Fibroblast of lung (primary cell): ENCODE data around the gene SNX14. TPM values are rescaled to one million over a fixed set of nuclear protein-coding genes. Genes with fewer than 3 reads are reported as not detected.

ENCODE experiments used
- DNase-seq, 2 donors: peaks; one replicate each; pipeline versions ENCODE4 v3.0.0 to v3.0.0-alpha.2; 2010; ENCODE audit warnings: low read depth in 2 of 2
- H2AFZ ChIP-seq: 2 replicates; pipeline ENCODE4 v1.5.1; 2012; ENCODE audit warnings: low read length, control low read depth, inconsistent platforms
- H3K27ac ChIP-seq: 2 replicates; pipeline ENCODE4 v1.5.1; 2011; ENCODE audit warnings: low read length, control low read depth; ENCODE audit not compliant: insufficient read depth
- H3K27me3 ChIP-seq: 2 replicates; pipeline ENCODE4 v1.5.1; 2011; ENCODE audit warnings: mild to moderate bottlenecking, low read length; ENCODE audit not compliant: control insufficient read depth, insufficient read depth
- H3K36me3 ChIP-seq: 2 replicates; pipeline ENCODE4 v1.5.1; 2011; ENCODE audit warnings: low read length; ENCODE audit not compliant: control insufficient read depth, insufficient read depth
- H3K4me1 ChIP-seq: 2 replicates; pipeline ENCODE4 v1.5.1; 2011; ENCODE audit warnings: low read length; ENCODE audit not compliant: control insufficient read depth, insufficient read depth; ENCODE audit errors: extremely low read depth
- H3K4me2 ChIP-seq: 2 replicates; pipeline ENCODE4 v1.5.1; 2011; ENCODE audit warnings: low read length, control low read depth; ENCODE audit not compliant: insufficient read depth; ENCODE audit errors: extremely low read depth
- H3K4me3 ChIP-seq, 4 experiments: fragments of 200-600 bp in 1 of 4; sonication (generic) in 1 of 4; replicated peaks in 1 of 4; 2 replicates each; pipeline ENCODE4 v1.5.1; 2011 to 2016; ENCODE audit warnings: low read length in 4 of 4, low read depth in 3 of 4, mild to moderate bottlenecking in 3 of 4, control low read depth in 2 of 4, inconsistent platforms in 1 of 4, mixed read lengths in 1 of 4; ENCODE audit not compliant: insufficient read depth in 1 of 4; ENCODE audit errors: control extremely low read depth in 1 of 4
- H3K79me2 ChIP-seq: 2 replicates; pipeline ENCODE4 v1.5.1; 2012; ENCODE audit warnings: mild to moderate bottlenecking, low read length, inconsistent platforms; ENCODE audit not compliant: control insufficient read depth, insufficient read depth
- H3K9ac ChIP-seq: 2 replicates; pipeline ENCODE4 v1.5.1; 2011; ENCODE audit warnings: mild to moderate bottlenecking, low read length, control low read depth; ENCODE audit not compliant: insufficient read depth
- H3K9me3 ChIP-seq: 2 replicates; pipeline ENCODE4 v1.5.1; 2012; ENCODE audit warnings: low read depth, low read length; ENCODE audit not compliant: control insufficient read depth, insufficient read depth
- H4K20me1 ChIP-seq: 2 replicates; pipeline ENCODE4 v1.5.1; 2011; ENCODE audit warnings: low read length; ENCODE audit not compliant: control insufficient read depth, insufficient read depth; ENCODE audit errors: extremely low read depth
- EZH2 ChIP-seq: IDR thresholded peaks from 2 replicates; pipeline ENCODE4 v1.5.1; 2012; ENCODE audit warnings: low read length, control low read depth, mild to moderate bottlenecking; ENCODE audit errors: missing control alignments
- polyA plus RNA-seq, 2 donors: library from polyadenylated mRNA; depleted of rRNA in 1 of 2; stranded (reverse) in 1 of 2; unstranded in 1 of 2; fragments of >200 nt; gene quantifications; 2 replicates each; pipeline ENCODE4 v1.2.1, GENCODE V29; 2011 to 2012; ENCODE audit warnings: missing spikeins in 1 of 2
- total RNA-seq: library from RNA; depleted of rRNA; stranded (reverse); fragments of >200 nt; gene quantifications from 2 replicates; pipeline ENCODE4 v1.2.1, GENCODE V29; 2014
- TF ChIP-seq, protein P1 (sequence below), 2 donors: IDR thresholded peaks in 1 of 2; conservative IDR thresholded peaks in 1 of 2; 1 replicate in 1 of 2; 2 replicates in 1 of 2; pipeline ENCODE4 v1.5.1; 2011 to 2012; ENCODE audit warnings: low read length in 2 of 2, control low read depth in 1 of 2, inconsistent platforms in 1 of 2, low read depth in 1 of 2, mild to moderate bottlenecking in 1 of 2

Gene SNX14
- total and polyA plus RNA-seq, 2 donors (not counting 1 experiment from before 2014, with no cell fraction given), result 79.7 to 182 TPM

DNA sequence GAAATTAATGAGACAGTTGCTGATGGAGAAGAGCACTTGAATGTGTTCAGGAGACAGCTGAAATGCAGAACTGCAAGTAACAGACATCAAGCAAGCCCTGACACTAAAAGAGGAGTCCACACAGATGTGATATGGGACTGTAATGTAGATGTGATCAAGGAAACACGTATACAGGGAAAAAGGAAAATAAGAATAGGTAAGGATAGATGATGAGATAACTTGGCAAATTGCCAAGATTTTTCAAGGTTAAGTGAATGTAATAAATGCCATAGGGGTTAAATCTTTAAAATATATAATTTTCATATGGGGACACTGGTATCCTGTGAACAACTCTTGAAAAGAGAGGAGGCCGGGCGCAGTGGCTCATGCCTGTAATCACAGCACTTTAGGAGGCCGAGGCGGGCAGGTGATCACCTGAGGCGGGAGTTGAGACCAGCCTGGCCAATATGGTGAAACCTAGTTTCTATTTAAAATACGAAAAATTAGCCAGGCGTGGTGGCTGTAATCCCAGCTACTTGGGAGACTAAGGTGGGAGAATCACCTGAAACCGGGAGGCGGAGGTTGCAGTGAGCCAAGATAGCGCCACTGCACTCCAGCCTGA, 7.2 kb upstream of the SNX14 start:
- Histone ChIP-seq H3K27ac (no peak overlapping the region), H2AFZ (no peak overlapping the region), H3K79me2 (no peaks in the 10 kb centered on the region), H3K4me3 (no peak overlapping the region), H3K36me3 (no peaks in the 10 kb centered on the region), H3K9me3 (no peaks in the 10 kb centered on the region), H3K27me3 (no peaks in the 10 kb centered on the region), H4K20me1 (no peaks in the 10 kb centered on the region), H3K9ac (no peak overlapping the region), H3K4me1 (no peaks in the 10 kb centered on the region), H3K4me2 (no peak overlapping the region)
- TF ChIP-seq, protein P1, sequence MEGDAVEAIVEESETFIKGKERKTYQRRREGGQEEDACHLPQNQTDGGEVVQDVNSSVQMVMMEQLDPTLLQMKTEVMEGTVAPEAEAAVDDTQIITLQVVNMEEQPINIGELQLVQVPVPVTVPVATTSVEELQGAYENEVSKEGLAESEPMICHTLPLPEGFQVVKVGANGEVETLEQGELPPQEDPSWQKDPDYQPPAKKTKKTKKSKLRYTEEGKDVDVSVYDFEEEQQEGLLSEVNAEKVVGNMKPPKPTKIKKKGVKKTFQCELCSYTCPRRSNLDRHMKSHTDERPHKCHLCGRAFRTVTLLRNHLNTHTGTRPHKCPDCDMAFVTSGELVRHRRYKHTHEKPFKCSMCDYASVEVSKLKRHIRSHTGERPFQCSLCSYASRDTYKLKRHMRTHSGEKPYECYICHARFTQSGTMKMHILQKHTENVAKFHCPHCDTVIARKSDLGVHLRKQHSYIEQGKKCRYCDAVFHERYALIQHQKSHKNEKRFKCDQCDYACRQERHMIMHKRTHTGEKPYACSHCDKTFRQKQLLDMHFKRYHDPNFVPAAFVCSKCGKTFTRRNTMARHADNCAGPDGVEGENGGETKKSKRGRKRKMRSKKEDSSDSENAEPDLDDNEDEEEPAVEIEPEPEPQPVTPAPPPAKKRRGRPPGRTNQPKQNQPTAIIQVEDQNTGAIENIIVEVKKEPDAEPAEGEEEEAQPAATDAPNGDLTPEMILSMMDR (conservative IDR thresholded peaks at IDR 0.05 in 1 of 2, IDR thresholded peaks at IDR 0.05 in 1 of 2; ENCODE audit: low read depth in 1 of 2, low read length in 2 of 2), result no peak
- no peak for TF ChIP-seq EZH2
- no peak for DNase-seq

DNA sequence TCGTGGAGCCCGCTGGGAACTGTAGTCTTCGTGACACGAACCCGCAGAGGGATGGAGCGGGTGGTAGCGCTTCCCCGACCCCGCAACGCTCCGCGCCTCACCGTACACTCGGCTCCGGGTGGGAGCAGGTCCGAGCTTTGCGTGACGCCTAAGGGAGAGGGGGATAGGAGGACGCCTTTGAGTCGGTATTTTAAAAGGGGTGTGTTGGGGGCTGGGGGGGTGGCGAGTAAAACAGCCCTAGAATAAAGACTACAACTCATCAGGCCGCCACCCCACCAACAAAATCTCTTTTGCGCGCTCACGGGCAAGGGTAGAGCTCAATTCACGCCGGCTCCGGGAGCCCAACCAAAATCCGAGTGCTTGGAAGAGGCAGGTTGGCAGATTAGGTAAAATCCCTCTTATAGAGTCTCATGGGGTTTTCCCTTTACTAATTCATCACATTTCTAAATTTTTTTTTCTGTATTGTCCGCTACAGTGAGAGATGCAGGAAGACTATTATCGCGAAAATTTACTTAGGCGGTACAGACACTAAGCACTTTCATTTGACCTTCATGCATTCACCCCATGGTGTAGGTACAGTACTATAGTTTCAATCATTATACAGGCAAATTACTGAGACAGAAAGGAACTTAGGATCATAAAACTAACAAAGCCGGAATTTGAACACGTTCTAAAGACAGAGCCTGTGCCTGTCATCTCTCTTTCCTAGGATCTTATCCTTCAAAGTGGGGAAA, 706 bp upstream of the SNX14 start:
- Histone ChIP-seq H2AFZ (peak overlapping the region; percentile 88), H3K36me3 (no peaks in the 10 kb centered on the region), H3K79me2 (peaks cover 33% of the 10 kb centered on the region), H4K20me1 (no peaks in the 10 kb centered on the region), H3K9ac (peak overlapping the region; percentile 93), H3K4me1 (peaks cover 5% of the 10 kb centered on the region), H3K9me3 (no peaks in the 10 kb centered on the region), H3K4me3 (peak overlapping the region; percentile 71 to 98 (median 87)), H3K4me2 (peak overlapping the region; percentile 96), H3K27ac (peak overlapping the region; percentile 97), H3K27me3 (no peaks in the 10 kb centered on the region)
- peak in 1 of 2 donors; percentile 29 for DNase-seq
- TF ChIP-seq EZH2, result no peak
- TF ChIP-seq, protein P1 (conservative IDR thresholded peaks at IDR 0.05 in 1 of 2, IDR thresholded peaks at IDR 0.05 in 1 of 2; ENCODE audit: low read depth in 1 of 2, low read length in 2 of 2), result no peak

DNA sequence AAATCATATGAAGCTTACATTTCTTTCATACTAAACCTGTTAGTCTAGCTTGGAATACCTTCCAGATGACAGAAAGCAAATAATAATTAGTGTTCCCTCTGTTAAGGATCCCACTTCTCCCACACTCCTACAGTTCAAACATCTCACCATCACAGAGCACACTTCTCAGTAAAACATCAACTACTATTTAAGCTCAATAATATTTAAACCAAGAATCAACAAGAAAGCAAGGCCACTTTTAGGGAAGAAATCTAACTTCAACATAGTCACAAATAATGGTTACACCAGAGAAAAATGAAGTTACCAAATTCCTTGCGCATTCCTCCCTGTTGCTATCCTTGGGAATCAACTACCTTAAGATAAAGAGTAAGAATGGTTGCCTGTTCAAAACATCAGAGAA, 1.6 kb downstream of the SNX14 start:
- no peaks in the 10 kb centered on the region for H4K20me1 ChIP-seq
- H3K79me2 ChIP-seq, result peaks cover 48% of the 10 kb centered on the region
- no peak for TF ChIP-seq EZH2
- peak overlapping the region; percentile 78 for H3K4me2 ChIP-seq
- H3K27me3 ChIP-seq, result no peaks in the 10 kb centered on the region
- no peaks in the 10 kb centered on the region for H3K36me3 ChIP-seq
- no peaks in the 10 kb centered on the region for H3K9me3 ChIP-seq
- no peak overlapping the region for H3K27ac ChIP-seq
- DNase-seq, result no peak
- no peak overlapping the region for H2AFZ ChIP-seq
- H3K9ac ChIP-seq, result no peak overlapping the region
- H3K4me1 ChIP-seq, result peaks cover 5% of the 10 kb centered on the region
- peak overlapping the region; percentile 71 to 98 (median 87) for H3K4me3 ChIP-seq
